BE2C (cell line): ENCODE data around the gene ZBED2.

Experiments used
- DNase-seq: peaks from one replicate; pipeline ENCODE4 v3.0.0-alpha.2; 2020
- H3K27me3 ChIP-seq: fragments of 250-450 bp; sonication (Bioruptor Pico); 2 replicates; pipeline ENCODE4 v1.5.1; 2020; ENCODE audit warnings: mild to moderate bottlenecking
- H3K36me3 ChIP-seq: fragments of 250-450 bp; sonication (Bioruptor Pico); 2 replicates; pipeline ENCODE4 v1.5.1; 2020; ENCODE audit warnings: mild to moderate bottlenecking
- H3K4me1 ChIP-seq: fragments of 250-450 bp; sonication (Bioruptor Pico); 2 replicates; pipeline ENCODE4 v1.5.1; 2020
- H3K4me3 ChIP-seq: 2 replicates; pipeline ENCODE4 v1.5.1; 2011; ENCODE audit warnings: low read depth, low read length
- H3K9me3 ChIP-seq: fragments of 250-450 bp; sonication (Bioruptor Pico); 2 replicates; pipeline ENCODE4 v1.5.1; 2020
- CTCF ChIP-seq: IDR thresholded peaks from 2 replicates; pipeline ENCODE4 v1.5.1; 2012; ENCODE audit warnings: mild to moderate bottlenecking, low read depth, low read length

The ZBED2 gene

GRCh38 chr3:111577798-111578685, 17.1 kb downstream of the ZBED2 start:
- Histone ChIP-seq H3K9me3 (no peaks in the 10 kb centered on the region), H3K4me1 (no peaks in the 10 kb centered on the region), H3K4me3 (no peak overlapping the region), H3K36me3 (no peaks in the 10 kb centered on the region), H3K27me3 (no peaks in the 10 kb centered on the region; the same call in 1 of the 2 replicates)
- no peak for DNase-seq
- TF ChIP-seq CTCF: peak; percentile 50

- Histone ChIP-seq H3K9me3 (no peaks in the 10 kb centered on the region), H3K27me3 (no peaks in the 10 kb centered on the region; the same call in 1 of the 2 replicates), H3K36me3 (no peaks in the 10 kb centered on the region), H3K4me3 (no peak overlapping the region), H3K4me1 (no peaks in the 10 kb centered on the region)
- TF ChIP-seq CTCF: no peak
- DNase-seq: no peak
Observed at GRCh38 chr3:111577113-111577512, 18.0 kb downstream of the ZBED2 start.

GRCh38 chr3:111571907-111572460, 23.2 kb downstream of the ZBED2 start:
- no peak for DNase-seq
- no peak for TF ChIP-seq CTCF
- Histone ChIP-seq H3K36me3 (no peaks in the 10 kb centered on the region), H3K9me3 (no peaks in the 10 kb centered on the region), H3K27me3 (no peaks in the 10 kb centered on the region), H3K4me1 (no peaks in the 10 kb centered on the region), H3K4me3 (no peak overlapping the region)

- Histone ChIP-seq H3K4me1 (no peaks in the 10 kb centered on the region), H3K36me3 (no peaks in the 10 kb centered on the region)
- no peak for TF ChIP-seq CTCF
Observed at GRCh38 chr3:111571282-111571681, 23.9 kb downstream of the ZBED2 start.

GRCh38 chr3:111570404-111571030, 24.6 kb downstream of the ZBED2 start:
- no peak for TF ChIP-seq CTCF

More at GRCh38 chr3:111571282-111571681, 23.9 kb downstream of the ZBED2 start:
- DNase-seq: no peak
- no peak overlapping the region for H3K4me3 ChIP-seq
- H3K27me3 ChIP-seq: no peaks in the 10 kb centered on the region
- H3K9me3 ChIP-seq: no peaks in the 10 kb centered on the region

More at GRCh38 chr3:111570404-111571030, 24.6 kb downstream of the ZBED2 start:
- H3K9me3 ChIP-seq: no peaks in the 10 kb centered on the region
- DNase-seq: no peak
- H3K27me3 ChIP-seq: no peaks in the 10 kb centered on the region
- H3K4me3 ChIP-seq: no peak overlapping the region
- H3K36me3 ChIP-seq: no peaks in the 10 kb centered on the region
- no peaks in the 10 kb centered on the region for H3K4me1 ChIP-seq
